Common myeloid progenitor, CD34-positive (primary cell): ENCODE measurements around the gene ASTN2.

Experiments used
- CTCF ChIA-PET: fragments of 350-600 bp; sonication (Branson Sonifier 250); formaldehyde crosslinking; loops from one replicate; lab custom pipeline; 2021; ENCODE audit warnings: antibody characterized with exemption; lab: Charles Lee
- POLR2A ChIA-PET: fragments of 350-600 bp; sonication (Branson Sonifier 250); formaldehyde crosslinking; loops from one replicate; lab custom pipeline; 2021; ENCODE audit warnings: antibody characterized with exemption; lab: Charles Lee
- DNase-seq, 3 donors: peaks; one replicate each; pipeline versions ENCODE4 v3.0.0 to v3.0.0-alpha.2; 2013
- H3K27ac ChIP-seq, 2 experiments: 1 replicate in 1 of 2; 2 replicates in 1 of 2; pipeline ENCODE4 v1.7.0; 2013; ENCODE audit warnings: inconsistent platforms in 2 of 2, low read length in 2 of 2, mild to moderate bottlenecking in 2 of 2, low read depth in 1 of 2, moderate library complexity in 1 of 2; ENCODE audit not compliant: severe bottlenecking in 2 of 2, insufficient read depth in 1 of 2, poor library complexity in 1 of 2
- H3K27me3 ChIP-seq, 5 experiments: replicated peaks in 2 of 5; 1 replicate in 3 of 5; 2 replicates in 2 of 5; pipeline versions ENCODE4 v1.6.1 to v1.7.0; 2013; ENCODE audit warnings: low read length in 4 of 5, mild to moderate bottlenecking in 2 of 5, moderate library complexity in 2 of 5, inconsistent platforms in 1 of 5; ENCODE audit not compliant: insufficient read depth in 5 of 5, control insufficient read depth in 4 of 5
- H3K36me3 ChIP-seq, 4 experiments: 1 replicate in 2 of 4; 2 replicates in 2 of 4; pipeline versions ENCODE4 v1.6.1 to v1.7.0; 2013; ENCODE audit warnings: low read length in 3 of 4, control low read depth in 1 of 4, mild to moderate bottlenecking in 1 of 4; ENCODE audit not compliant: control insufficient read depth in 4 of 4, insufficient read depth in 4 of 4
- H3K4me1 ChIP-seq, 4 experiments: 1 replicate in 3 of 4; 2 replicates in 1 of 4; pipeline versions ENCODE4 v1.6.1 to v1.7.1; 2013; ENCODE audit warnings: low read length in 3 of 4, mild to moderate bottlenecking in 3 of 4, control low read depth in 1 of 4, inconsistent platforms in 1 of 4, moderate library complexity in 1 of 4; ENCODE audit not compliant: control insufficient read depth in 4 of 4, insufficient read depth in 4 of 4; ENCODE audit errors: control extremely low read depth in 1 of 4
- H3K4me3 ChIP-seq, 7 experiments: 1 replicate in 4 of 7; 2 replicates in 3 of 7; pipeline versions ENCODE4 v1.5.1 to v1.7.0; 2013; ENCODE audit warnings: mild to moderate bottlenecking in 7 of 7, low read length in 6 of 7, moderate library complexity in 6 of 7, inconsistent platforms in 2 of 7, low read depth in 2 of 7, control low read depth in 1 of 7; ENCODE audit not compliant: insufficient read depth in 4 of 7, control insufficient read depth in 1 of 7; ENCODE audit errors: extremely low read depth in 1 of 7
- H3K9me3 ChIP-seq, 5 experiments: 1 replicate in 4 of 5; 2 replicates in 1 of 5; pipeline versions ENCODE4 v1.6.1 to v1.7.1; 2013; ENCODE audit warnings: low read length in 4 of 5, mild to moderate bottlenecking in 2 of 5, inconsistent platforms in 1 of 5, low read depth in 1 of 5, moderate library complexity in 1 of 5; ENCODE audit not compliant: control insufficient read depth in 4 of 5, insufficient read depth in 2 of 5; ENCODE audit errors: control extremely low read depth in 1 of 5
- WGBS: methylation state at CpG from one replicate; pipeline ENCODE4 v1.1.5; 2013; ENCODE audit not compliant: insufficient coverage; 5-methylcytosine and 5-hydroxymethylcytosine counted together

The ASTN2 gene

GRCh38 chr9:117126871-117127270 lies 288.0 kb downstream of the ASTN2 start:
- no peaks in the 10 kb centered on the region for H3K4me1 ChIP-seq
- 95% methylated on average over 2 of the region's 2 CpGs for WGBS
- DNase-seq: no peak
- no peaks in the 10 kb centered on the region for H3K36me3 ChIP-seq
- ChIA-PET CTCF (interaction anchor here (0.8 kb wide), 1 partner anchor 10 kb away, joined by 3 read pairs; no protein-coding TSS in a partner anchor), POLR2A (no interaction called here)
- no peaks in the 10 kb centered on the region for H3K27me3 ChIP-seq
- no peak overlapping the region for H3K27ac ChIP-seq
- peaks cover 0 to 1% (median 0%) of the 10 kb centered on the region in 5 experiments for H3K9me3 ChIP-seq
- no peak overlapping the region for H3K4me3 ChIP-seq

GRCh38 chr9:117125531-117125930 lies 289.3 kb downstream of the ASTN2 start:
- ChIA-PET POLR2A (no interaction called here), CTCF (no interaction called here)
- no peak overlapping the region for H3K27ac ChIP-seq
- no peaks in the 10 kb centered on the region for H3K27me3 ChIP-seq
- DNase-seq: no peak
- H3K36me3 ChIP-seq: no peaks in the 10 kb centered on the region
- peaks cover 0 to 2% (median 0%) of the 10 kb centered on the region in 5 experiments for H3K9me3 ChIP-seq
- 42% methylated on average over 2 of the region's 6 CpGs for WGBS
- H3K4me3 ChIP-seq: no peak overlapping the region
- H3K4me1 ChIP-seq: no peaks in the 10 kb centered on the region

- Histone ChIP-seq H3K27me3 (no peaks in the 10 kb centered on the region), H3K4me1 (no peaks in the 10 kb centered on the region), H3K9me3 (peaks cover 0 to 2% (median 0%) of the 10 kb centered on the region in 5 experiments), H3K4me3 (no peak overlapping the region), H3K27ac (no peak overlapping the region), H3K36me3 (no peaks in the 10 kb centered on the region)
- CTCF ChIA-PET: no interaction called here
- 100% methylated on average over 7 of the region's 7 CpGs for WGBS
- POLR2A ChIA-PET: no interaction called here
- DNase-seq: no peak
These were observed 291.1 kb downstream of the ASTN2 start for GRCh38 chr9:117123729-117124128.

- H3K27ac ChIP-seq: no peak overlapping the region
- no peaks in the 10 kb centered on the region for H3K27me3 ChIP-seq
- CTCF ChIA-PET: no interaction called here
- H3K4me1 ChIP-seq: no peaks in the 10 kb centered on the region
- peaks cover 0 to 2% (median 0%) of the 10 kb centered on the region in 5 experiments for H3K9me3 ChIP-seq
- POLR2A ChIA-PET: no interaction called here
- no peak overlapping the region for H3K4me3 ChIP-seq
- 83% methylated on average over 3 of the region's 3 CpGs for WGBS
- H3K36me3 ChIP-seq: no peaks in the 10 kb centered on the region
- DNase-seq: no peak
These were observed 291.9 kb downstream of the ASTN2 start for GRCh38 chr9:117122953-117123352.

- H3K27me3 ChIP-seq: no peaks in the 10 kb centered on the region
- 100% methylated on average over 1 of the region's 1 CpG for WGBS
- H3K36me3 ChIP-seq: no peaks in the 10 kb centered on the region
- CTCF ChIA-PET: no interaction called here
- H3K9me3 ChIP-seq: peaks cover 0 to 2% (median 0%) of the 10 kb centered on the region in 5 experiments
- H3K27ac ChIP-seq: no peak overlapping the region
- no peak for DNase-seq
- H3K4me3 ChIP-seq: no peak overlapping the region
- no peaks in the 10 kb centered on the region for H3K4me1 ChIP-seq
- POLR2A ChIA-PET: no interaction called here
These were observed 292.8 kb downstream of the ASTN2 start for GRCh38 chr9:117122102-117122501.

- POLR2A ChIA-PET: no interaction called here
- Histone ChIP-seq H3K9me3 (peaks cover 0 to 2% (median 0%) of the 10 kb centered on the region in 5 experiments), H3K4me1 (no peaks in the 10 kb centered on the region), H3K27me3 (no peaks in the 10 kb centered on the region), H3K4me3 (no peak overlapping the region), H3K27ac (no peak overlapping the region), H3K36me3 (no peaks in the 10 kb centered on the region)
- CTCF ChIA-PET: no interaction called here
- no peak for DNase-seq
- WGBS: 100% methylated on average over 1 of the region's 2 CpGs
These were observed 293.5 kb downstream of the ASTN2 start for GRCh38 chr9:117121316-117121715.

- H3K27me3 ChIP-seq: no peaks in the 10 kb centered on the region
- DNase-seq: no peak
- WGBS: 50% methylated on average over 2 of the region's 2 CpGs
- peaks cover 0 to 2% (median 0%) of the 10 kb centered on the region in 5 experiments for H3K9me3 ChIP-seq
- ChIA-PET CTCF (no interaction called here), POLR2A (no interaction called here)
- no peak overlapping the region for H3K27ac ChIP-seq
- H3K36me3 ChIP-seq: no peaks in the 10 kb centered on the region
- no peaks in the 10 kb centered on the region for H3K4me1 ChIP-seq
- H3K4me3 ChIP-seq: no peak overlapping the region
These were observed 294.8 kb downstream of the ASTN2 start for GRCh38 chr9:117120061-117120460.
